Stimulated activated CD8-positive, alpha-beta memory T cell treated with anti-CD3 and anti-CD28 coated beads, Interleukin-12 subunit alpha, Interleukin-12 subunit beta, amount 100 ng/mL, for 1 hour (primary cell): ENCODE measurements around the gene CYBA.
A peak's percentile ranks its signal among the peaks of the same experiment; 100 is the strongest.
"Not testable (repeated sequence)": the region's sequence is repeated elsewhere in the genome, so short reads cannot be mapped to it uniquely, and the experiment has no call there.

Experiments
- DNase-seq: peaks from one replicate; pipeline ENCODE4 v3.0.0-alpha.2; 2020; ENCODE audit warnings: low read depth

The CYBA gene

GRCh38 chr16:88686439-88687253, 35.8 kb upstream of the CYBA start, which contains the start of gene SNAI3:
TSS of gene SNAI3 (minus strand) at chr16:88686507. CDS start at chr16:88686406, 101 bp downstream.
- DNase-seq, result peak; percentile 69

DNA sequence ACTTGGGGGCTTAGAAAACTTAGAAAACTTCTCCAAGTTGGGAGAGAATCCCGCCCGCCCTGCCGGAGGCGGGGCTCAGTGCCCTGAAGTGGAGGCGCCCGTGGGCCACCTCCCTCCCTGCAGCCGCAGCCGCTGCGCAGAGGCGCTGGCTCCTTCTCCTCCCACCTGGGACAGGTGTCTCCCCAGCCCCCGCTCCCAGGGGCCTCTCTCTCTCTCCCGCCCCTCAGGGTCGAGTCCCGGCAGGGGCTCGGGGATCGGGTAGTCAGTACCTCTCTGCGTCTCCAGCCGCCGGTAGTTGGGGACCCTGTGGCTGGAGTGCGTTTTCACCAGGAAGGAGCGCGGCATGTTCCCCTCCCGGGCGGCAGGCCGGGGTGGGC, 35.2 kb upstream of the CYBA start:
- no peak for DNase-seq

DNA sequence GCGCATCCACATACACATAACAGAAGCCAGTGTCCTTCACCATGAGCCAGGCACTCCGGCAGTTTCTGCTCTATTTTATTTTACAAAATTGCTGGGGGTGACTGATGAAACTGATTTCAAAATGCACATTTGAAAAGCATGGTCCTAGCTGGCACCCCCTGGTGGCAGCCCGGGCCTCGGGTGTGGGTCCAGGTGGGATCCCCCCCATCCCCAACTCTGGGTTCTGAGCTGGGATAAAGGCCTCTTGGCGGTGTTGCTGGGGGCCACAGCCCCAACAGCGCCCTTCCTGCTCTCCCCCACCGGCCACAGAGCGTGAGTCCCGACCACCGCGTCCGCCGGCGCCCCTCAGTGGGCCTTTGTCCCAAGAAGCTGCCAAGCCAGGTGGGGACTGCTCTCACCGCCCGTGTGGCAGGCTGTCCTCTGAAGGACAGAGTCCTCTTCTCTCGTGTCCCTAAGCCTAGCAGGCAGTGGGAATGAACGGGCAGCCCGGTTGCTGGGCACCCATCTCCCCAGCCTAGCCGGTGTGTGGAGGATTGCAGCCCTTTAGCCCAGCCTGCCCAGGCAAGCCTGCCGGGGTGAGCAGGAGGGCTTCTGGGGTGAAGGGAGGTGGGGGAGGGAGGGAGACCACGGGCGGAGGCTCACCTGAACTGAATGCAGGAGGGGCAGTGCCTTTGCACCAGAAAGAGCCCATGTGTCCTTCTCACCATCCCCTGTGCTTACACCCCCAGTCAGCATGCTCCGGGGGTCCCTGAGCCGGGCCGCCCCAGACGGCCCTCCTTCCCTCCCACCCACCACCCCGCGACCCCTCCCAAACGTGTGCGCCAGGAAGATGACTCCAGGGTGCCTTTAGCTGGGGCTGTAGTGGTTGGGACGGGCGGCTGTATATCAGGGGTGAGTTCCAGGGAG, 34.6 kb upstream of the CYBA start:
- peak; percentile 55 for DNase-seq

- no peak for DNase-seq
Measured at GRCh38 chr16:88684569-88685155, 33.8 kb upstream of the CYBA start.

DNA sequence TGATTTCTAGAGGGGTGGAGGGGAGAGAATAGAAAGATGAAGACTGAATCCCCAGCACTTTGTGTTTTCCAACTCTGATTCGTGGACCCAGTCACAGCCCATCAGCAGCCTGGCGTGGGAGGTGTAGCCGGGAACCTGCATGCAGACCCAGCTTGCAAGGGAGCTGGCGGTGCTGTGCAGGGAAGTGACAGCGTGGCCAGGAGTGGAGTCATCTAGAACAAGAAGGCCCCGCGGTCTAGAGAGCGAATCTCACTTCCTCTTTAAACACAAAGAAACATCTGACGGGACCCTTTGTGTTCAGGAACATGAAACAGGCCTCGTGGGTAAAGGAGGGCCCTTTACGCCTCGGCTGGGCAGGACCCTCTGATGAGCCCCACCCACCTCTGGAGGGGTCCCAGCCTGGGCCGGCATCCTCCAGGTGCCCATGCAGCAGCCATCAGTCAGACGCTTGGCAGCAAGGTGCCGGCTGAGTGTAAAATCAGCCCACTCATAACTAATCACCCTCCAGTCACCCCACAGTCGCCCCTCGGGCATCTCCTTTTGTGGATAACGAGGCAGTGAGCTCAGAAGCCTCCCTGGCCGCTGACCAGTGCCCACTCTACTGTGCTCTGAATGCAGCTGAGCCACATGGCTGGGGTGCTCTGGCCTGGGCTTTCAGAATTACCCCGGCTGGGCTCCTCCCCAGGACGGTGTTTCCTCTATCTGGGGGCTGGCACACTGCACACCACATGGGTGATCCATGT, 31.0 kb upstream of the CYBA start:
- DNase-seq, result no peak

GRCh38 chr16:88681084-88681680, 30.3 kb upstream of the CYBA start:
- DNase-seq, result no peak

- no peak for DNase-seq
Measured at GRCh38 chr16:88680554-88681083, 29.8 kb upstream of the CYBA start.

DNA sequence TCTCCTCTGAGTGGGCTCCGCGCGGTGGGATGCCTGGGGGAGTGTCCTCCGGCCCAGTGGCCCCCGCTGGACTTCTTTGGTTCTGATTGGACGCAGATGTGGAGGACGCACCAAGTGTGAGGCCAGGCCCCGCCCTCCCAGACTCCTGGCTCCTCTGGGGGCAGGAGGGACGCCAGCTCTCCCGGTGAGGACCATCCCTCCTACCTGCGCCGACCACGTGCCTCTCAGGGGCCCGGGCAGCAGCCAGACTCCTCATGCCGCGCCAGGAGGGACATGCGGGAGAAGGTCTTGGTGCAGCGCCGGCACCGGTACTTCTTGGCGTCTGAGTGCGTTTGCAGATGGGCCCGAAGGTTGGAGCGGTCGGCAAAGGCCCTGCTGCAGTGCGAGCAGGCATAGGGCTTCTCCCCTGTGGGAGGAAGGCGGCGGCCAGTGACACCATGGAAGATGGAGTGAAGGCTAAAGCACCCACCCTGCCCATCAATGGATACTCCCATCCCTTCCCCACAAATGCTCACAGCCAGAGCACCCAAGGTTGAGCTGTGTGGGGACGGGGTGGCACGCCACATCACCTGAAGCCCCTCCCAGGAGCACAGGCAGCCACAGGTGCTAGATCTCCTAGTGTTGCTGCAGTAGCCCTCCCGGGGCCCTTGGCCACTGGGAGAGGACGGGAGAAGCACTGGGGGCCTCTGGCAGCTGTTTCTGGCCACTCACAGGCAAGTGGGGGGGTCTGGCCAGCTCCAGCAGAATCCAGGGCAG, 27.5 kb upstream of the CYBA start:
- no peak for DNase-seq

DNA sequence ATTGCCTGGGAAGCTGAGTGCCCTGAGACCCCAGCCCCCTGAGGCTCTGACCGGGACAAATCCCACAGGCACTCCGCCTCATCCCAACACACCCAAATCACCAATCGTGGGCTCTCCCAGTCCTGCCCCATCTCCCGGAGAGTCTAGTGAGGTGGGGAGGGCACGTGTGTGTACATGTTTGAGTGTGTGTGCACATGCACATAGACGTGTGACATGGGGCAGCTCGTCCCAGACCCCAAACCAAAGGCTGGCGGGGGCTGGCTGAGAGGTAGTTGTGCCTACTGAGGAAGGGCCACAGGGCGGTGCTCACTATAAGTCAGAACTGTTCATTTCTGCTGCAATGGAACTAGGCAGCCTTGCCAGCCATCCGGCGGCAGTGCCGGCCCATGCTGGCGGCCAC, 26.9 kb upstream of the CYBA start:
- DNase-seq, result no peak

- no peak for DNase-seq
Measured at GRCh38 chr16:88676502-88677242, 25.8 kb upstream of the CYBA start.

GRCh38 chr16:88673716-88674379, 23.0 kb upstream of the CYBA start:
- DNase-seq, result no peak

GRCh38 chr16:88672776-88673175, 21.9 kb upstream of the CYBA start:
- DNase-seq, result no peak

DNA sequence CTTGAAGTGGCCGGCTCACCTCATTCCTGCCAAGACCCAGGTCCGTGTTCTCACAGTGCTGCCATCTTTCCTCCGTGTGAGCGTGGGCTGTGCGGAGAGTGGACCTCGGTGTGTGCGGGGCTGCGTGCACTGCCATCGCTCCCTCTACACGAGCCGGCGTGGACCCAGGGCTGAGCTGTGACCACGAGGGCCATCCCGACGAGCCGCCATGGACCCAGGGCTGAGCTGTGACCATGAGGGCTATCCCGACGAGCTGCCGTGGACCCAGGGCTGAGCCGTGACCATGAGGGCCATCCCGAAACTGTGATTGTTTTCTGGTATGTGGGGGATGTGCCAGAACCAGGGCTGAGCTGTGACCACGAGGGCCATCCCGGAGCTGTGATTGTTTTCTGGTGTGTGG, 21.0 kb upstream of the CYBA start:
- DNase-seq, result no peak

GRCh38 chr16:88669980-88670379, 19.1 kb upstream of the CYBA start:
- no peak for DNase-seq

- not testable (repeated sequence) for DNase-seq
Measured at GRCh38 chr16:88669493-88669892, 18.6 kb upstream of the CYBA start.

DNA sequence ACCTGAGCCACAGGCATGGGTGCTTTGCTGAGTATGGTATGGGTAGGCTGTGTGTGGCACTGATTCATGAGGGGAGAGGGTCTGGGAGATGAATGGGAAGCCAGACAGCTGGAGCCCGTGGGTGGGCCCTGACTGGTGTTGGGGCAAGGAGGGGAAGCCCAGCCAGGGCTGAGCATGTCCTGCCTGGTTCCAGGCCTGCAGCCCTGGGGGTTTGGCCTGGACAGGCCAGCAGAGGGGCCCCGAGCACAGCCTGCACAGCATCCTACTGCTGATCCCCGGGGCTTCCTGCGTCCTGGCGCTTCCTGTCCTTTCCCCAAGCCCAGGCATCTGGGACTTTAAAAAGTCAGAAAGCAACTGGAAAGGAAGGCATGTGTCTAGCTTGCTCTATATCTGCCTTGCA, 16.6 kb upstream of the CYBA start:
- no peak for DNase-seq

DNA sequence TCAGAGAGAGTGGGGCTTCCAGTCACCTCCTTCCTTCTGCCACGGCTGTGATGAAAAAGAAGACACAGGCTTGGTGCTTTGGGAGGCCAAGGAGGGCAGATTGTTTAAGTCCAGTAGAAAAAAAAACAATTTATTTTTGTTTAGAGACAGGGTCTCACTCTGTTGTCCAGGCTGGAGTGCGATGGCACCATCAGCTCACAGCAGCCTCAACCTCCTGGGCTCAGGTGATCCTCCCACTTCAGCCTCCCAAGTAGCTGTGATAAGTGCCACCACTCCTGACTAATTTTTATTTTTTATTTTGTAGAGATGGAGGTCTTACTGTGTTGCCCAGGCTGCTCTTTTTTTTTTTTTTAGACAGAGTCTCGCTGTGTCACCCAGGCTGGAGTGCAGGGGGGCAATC, 14.7 kb upstream of the CYBA start:
- DNase-seq, result no peak

- no peak for DNase-seq
Measured at GRCh38 chr16:88665148-88665547, 14.3 kb upstream of the CYBA start.
